Stimulated activated naive CD8-positive, alpha-beta T cell treated with anti-CD3 and anti-CD28 coated beads, Interleukin-15, Interleukin-2, amounts not matched to agents 100 U/mL and 50 U/mL, for 24 hours (primary cell): ENCODE data around the gene EPS8L1.
"Not testable (repeated sequence)": the region's sequence is repeated elsewhere in the genome, so short reads cannot be mapped to it uniquely, and the experiment has no call there.

Experiments used
- ATAC-seq: fragments of 150-1000 bp; cut with Tn5 transposase; one replicate; pipeline ENCODE4 v1.10.0; 2021
- DNase-seq: peaks from one replicate; pipeline ENCODE4 v3.0.0; 2021

Gene EPS8L1

DNA sequence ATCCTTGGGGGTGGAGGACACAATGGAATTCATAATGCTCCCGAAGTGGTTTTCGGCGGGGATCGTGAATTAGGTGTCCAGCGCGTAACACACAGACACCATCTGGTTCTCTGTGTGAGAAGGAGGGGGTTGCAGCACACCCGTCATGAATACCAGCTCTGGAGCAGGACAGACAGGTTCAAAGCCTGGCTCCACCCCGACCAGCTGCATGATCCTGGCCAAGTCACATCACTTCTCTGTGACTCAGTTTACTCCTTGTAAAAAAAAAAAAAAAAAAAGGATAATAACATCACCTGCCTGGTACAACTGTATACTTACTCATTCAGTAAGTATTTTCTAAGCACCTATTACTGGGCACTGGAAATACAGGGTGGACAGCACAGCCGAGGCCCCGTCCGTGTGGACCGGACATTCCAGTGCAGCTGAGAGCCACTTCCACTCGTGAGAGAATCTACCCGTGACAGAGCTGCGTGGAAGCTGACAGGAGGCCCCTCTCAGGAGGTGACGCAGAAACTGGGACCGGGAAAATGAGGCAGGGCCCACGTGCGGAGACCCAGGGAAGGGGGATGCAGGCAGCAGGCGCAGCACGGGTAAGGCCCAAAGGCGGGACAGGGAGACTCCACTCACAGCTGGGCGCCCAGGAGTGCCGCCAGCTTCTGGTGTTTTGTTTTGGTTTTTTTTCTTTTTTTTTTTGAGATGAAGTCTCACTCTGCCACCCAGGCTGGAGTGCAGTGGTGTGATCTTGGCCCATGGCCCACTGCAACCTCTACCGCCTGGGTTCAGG, 24.7 kb upstream of the EPS8L1 start:
- DNase-seq = no peak
- ATAC-seq = no peak

DNA sequence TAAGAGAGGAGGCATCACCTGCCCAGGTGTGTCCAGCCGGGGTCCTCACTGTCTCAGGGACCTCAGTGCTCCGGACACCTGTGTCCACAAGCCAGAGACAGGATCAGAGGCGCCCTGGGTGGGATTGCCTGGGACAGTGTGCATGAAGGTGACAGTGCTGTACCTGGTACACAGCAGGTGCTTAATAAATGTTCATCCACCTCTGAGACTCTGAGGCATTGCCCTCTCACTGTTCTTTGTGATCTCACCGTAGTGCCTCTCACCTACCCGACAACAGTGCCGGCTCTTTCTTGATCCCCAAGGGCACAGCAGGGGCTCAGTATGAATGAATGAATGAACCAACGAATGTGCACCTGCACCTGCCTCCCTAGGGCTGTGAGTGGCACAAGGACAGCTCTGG, 21.9 kb upstream of the EPS8L1 start:
- no peak for ATAC-seq
- DNase-seq = no peak

DNA sequence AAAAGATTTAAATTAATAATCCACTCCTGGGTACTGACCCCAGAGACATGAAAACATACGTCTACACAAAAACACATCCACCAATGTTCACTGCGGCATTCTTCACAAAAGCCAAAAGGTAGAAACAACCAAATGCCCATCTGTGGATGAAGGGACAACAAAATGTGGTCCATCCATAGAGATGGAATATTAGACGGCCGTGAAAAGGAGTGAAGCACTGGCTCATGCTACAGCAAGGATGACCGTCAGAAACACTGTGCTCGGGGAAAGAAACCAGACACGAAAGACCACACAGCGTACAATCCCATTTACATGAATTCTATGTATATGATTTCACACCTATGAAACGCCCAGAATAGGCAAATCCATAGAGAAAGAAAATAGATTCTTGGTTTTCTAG, 18.8 kb upstream of the EPS8L1 start:
- ATAC-seq (no peak), DNase-seq (no peak)

DNA sequence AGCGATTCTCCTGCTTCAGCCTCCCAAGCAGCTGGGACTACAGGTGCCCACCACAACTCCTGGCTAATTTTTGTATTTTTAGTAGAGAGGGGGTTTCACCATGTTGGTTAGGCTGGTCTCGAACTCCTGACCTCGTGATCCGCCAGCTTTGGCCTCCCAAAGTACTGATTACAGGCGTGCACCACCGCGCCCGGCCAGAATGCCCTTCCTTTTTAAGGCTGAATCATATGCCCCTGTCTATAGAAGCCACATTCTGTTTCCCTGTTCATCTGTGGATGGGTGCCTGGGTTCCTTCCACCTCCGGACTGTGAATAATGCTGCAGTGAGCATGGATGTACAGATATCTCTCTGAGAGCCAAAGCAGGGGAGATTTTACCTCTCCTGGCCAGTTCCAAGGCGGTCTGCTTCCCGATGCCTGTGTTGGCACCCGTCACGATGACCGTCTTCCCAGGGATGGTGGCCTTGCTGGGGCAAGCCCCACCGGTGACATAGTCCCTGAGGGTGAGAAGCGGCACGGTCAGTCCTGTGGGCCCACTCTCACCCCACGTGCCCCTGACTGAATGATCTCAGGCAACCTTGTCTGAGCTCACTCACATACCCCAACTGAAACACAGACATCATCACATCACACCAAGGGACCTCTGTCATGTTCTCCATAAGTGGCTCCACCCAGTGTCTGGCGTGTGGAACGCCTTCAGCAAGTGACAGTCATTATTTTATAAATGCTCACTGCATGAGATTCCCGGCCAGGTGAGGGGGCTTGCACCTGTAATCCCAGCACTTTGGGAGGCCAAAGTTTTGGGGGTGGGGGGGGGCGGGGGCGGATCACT, 16.7 kb upstream of the EPS8L1 start:
- no peak for DNase-seq
- ATAC-seq = no peak

DNA sequence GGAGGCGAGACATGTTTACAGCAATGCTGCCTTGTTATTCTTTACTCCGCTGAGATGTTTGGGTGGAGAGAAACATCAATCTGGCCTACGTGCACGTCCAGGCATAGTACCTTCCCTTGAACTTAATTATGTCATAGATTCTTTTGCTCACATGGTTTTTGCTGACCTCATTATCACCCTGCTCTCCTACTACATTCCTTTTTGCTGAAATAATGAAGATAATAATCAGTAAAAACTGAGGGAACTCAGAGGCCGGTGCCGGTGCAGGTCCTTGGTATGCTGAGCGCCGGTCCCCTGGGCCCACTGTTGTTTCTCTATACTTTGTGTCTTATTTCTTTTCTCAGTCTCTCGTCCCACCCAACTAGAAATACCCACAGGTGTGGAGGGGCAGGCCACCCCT, 15.4 kb upstream of the EPS8L1 start:
- not testable (repeated sequence) for DNase-seq, ATAC-seq

DNA sequence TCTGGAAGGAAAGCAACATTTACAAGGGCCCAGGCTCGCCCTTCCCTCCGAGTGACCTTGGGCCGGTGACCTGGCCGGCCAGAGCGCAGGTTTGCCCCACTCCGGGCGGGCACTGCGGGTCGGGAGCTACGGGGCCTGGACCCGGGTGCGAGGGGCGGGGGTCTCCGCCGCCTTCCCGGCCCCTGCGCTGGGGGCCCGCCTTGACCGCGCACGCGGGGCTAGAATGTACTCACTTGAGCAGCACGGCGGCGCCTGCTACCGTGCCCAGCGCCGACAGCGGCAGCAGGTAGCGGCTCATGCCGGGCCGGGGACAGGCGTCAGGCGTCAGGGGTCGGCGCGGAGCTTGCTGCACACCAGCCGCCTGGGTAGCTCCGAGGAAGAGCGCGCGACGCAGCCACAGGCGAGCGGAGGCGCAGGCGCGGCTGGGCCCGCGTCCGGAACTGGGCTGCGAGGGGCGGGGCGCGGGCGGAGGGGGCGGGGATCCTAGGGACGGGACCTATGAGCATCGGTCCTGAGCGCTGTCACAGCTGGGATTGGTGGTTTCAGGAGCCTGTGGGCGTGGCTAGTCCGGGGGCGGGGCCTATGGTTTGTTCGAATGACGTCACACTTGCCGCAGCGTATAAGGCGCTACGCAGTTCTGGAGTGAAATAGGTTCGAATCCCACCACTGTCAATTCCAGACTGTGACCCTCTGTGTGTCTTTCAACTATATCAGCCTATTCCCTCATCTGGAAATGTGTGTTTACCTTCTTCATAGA, 12.8 kb upstream of the EPS8L1 start, which contains the start of gene RDH13:
RDH13 (minus strand) TSS at position 414 of the 757 bp plus-strand sequence; CDS start at position 298, 116 bp downstream.
- DNase-seq = peak; percentile 99

DNA sequence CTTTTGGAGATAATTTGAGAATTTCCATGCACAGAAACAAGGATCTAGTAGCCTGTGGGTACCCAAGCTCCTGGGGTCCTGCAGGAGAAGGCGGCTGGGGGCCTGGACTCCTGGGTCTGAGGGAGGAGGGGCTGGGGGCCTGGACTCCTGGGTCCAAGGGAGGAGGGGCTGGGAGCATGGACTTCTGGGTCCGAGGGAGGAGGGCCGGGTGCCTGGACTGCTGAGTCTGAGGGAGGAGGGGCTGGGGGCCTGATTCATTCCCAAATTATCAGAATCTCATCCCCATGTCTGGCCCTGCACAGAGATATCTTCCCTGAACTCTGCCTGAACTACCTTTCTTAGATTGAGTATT, 12.2 kb upstream of the EPS8L1 start:
- ATAC-seq = no peak
- no peak for DNase-seq

More for the DNA sequence above, 12.8 kb upstream of the EPS8L1 start, which contains the start of gene RDH13:
- peak; percentile 100 for ATAC-seq

DNA sequence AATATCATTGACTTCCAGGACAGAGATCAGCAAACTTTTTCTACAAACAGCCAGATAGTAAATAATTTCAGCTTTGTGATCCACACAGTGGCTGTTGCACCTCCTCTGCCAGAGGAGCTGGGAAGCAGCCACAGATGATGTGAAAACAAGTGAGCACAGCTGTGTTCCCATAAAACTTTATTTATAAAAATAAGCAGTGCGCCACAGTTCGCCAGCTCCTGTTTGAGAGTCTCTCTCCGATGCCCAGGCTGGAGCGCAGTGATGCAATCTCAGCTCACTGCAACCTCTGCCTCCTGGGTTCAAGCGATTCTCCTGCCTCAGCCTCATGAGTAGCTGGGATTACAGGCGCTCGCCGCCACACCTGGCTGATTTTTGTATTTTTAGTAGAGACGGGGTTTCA, 10.2 kb upstream of the EPS8L1 start:
- DNase-seq, ATAC-seq: not testable (repeated sequence)

DNA sequence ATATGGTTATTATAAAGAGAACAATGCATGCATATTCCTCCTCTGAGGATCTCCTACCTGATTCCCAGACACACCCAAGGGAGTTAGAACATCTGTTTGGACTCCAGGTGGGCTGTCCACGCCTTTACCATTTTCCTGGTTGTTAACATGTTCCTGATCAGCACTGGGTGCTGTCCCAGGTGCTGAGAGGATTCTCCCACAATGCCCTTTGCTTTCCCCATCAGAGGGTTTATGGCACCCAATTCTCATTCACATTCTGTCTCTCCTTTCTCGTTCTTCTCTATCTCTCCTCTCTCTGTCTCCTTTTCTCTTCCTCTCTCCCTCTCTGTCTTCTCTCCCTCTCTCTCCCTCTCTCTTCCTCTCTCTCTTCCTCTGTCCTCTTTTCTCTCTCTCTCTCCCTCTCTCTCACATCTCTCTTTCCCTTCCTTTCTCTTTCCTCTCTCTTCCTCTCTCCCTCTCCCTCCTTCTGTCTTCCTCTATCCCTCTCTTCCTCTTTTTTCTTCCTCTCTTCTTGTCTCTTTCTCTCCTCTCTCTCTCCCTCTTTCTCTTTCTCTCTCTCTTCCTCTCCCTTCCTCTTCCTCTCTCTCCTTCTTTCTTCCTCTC, 9.5 kb upstream of the EPS8L1 start:
- DNase-seq (no peak), ATAC-seq (no peak)

DNA sequence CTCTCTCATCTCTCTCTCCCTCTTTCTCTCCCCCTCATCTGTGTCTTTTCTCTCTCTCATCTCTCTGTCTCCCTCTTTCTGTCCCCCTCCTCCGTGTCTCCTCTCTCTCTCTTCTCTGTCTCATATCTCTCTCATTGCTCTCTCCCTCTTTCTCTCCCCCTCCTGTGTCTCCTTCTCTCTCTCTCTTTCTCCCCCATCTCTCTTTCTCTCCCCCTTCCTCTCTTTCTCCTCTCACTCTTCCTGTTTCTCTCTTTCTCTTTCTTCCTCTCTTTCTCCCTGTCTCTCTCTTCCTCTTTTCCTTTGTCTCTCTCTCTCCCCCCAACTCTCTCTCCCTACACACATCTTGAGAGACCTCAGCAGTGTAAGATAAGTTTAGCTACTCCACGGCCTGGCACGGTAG, 7.8 kb upstream of the EPS8L1 start:
- ATAC-seq = no peak
- no peak for DNase-seq

DNA sequence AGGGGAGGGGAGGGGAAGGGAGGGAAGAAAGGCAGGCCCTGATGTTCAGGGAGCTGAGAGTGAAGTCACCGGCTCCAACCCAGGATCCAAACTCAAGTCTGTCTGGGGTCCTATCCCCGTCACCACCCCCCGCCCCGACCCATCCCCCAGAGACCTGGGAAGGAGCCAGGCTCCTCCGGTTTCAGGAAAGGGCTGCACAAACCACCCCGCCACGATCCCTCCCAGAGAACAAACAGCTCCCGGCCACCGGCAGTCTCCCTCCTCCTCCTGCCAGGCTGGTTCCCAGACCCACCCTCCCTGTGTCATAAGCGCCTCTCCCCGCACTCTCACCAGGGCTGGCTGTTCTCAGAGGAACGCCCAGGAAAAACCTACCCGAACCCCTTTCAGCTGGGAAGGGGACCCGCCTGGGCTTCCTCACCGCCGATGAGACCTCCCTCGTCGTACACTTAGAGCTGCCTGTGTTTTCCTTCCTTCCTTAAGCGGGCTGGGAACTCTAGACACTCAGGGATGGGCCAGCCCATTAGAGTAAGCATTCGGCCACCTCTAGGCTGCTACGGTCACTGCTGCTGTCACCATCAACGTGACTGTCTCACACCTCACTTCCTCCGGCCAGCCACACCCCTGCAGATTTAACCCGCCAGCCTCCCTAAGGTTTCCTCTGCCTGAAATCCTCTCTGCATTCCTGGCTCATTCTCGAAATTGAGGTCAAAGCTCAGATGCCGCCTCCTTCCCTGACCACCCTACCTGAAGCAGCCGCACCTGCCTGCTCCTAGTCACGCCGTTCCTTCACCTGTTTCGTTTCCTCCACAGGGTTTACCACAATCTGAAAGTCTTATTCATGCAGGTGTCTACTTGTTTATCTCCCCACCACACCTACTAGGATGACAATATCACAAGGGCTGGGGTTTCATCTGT, 6.5 kb upstream of the EPS8L1 start:
- DNase-seq (no peak), ATAC-seq (no peak)

DNA sequence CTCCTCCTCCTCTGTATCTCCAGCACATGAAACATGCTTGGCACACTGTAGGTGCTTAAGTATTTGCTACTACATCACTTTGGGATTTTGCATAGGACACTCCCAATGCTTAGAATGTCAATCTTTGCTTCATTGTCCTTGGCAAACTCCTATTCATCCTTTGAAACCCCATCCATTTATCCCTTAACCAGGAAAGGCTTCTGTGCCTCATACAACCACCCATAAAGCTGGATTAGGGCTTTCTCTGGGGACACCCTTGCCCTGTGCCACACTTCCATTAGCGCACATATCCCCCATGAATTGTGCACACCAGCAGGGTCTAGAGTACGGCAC, 5.8 kb upstream of the EPS8L1 start:
- ATAC-seq (no peak), DNase-seq (no peak)

DNA sequence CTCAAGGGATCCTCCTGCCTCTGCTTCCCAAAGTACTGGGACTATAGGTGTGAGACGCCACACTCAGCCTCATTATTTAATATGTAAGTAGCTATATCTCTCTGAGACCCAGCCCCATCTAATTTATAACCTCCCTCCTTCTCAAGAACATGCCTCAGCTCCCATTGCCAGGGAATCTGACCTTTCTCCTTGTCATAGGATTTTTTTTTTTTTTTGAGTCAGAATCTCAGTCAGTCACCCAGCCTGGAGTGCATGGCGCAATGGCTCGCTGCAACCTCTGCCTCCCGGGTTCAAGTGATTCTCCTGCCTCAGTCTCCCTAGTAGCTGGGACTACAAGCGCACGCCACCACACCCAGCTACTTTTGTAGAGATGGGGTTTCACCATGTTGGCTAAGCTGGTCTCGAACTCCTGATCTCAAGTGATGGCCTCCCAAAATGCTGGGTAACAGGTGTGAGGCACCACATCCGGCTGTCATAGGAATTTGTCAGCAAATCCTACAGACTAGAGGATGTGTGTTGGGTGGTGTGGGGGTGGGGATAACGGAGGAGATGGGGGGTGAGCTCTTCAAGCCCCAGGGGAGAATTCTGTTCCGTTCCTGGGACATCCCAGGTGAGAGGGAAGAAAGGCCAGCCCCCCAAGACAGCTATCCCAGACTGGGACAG, 5.1 kb upstream of the EPS8L1 start:
- DNase-seq = no peak
- no peak for ATAC-seq

DNA sequence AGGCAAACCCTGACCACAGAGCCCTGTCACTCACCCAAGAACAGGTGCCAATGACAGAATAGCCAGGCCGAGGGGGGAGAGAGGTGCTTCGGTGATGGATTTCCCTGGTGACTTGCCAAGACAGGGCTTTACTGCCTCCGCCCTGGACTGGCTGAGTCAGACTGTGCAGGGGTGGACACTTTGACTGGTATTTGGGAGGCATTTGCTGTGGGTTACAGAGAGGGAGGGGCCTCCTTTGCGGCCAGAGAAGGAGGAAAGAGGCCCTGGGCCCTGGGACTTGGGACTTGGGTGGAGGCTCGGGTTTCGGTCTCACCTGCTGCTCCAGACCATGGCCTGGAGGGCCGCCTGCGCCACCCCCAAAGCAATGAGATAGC, 4.6 kb upstream of the EPS8L1 start:
- ATAC-seq = no peak
- no peak for DNase-seq

DNA sequence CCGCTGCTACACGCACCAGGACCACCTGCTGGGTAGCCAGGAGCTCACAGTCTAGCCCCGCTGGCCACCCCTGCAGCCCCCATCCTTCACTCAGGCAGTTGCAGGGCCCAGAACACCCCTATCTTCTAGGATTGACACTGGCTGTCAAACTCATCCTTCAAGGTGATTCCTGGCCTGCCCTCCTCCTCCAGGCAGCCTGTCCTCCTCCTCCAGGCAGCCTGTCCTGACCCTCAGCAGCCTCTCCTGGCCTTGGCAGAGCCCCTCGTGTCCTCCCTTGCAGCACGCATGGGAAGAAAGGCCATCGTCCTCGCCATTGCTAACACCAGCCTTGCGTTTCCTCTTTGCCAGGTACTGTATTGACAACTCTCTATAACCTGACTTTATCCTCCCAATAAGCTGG, 3.8 kb upstream of the EPS8L1 start:
- no peak for ATAC-seq
- DNase-seq = no peak

DNA sequence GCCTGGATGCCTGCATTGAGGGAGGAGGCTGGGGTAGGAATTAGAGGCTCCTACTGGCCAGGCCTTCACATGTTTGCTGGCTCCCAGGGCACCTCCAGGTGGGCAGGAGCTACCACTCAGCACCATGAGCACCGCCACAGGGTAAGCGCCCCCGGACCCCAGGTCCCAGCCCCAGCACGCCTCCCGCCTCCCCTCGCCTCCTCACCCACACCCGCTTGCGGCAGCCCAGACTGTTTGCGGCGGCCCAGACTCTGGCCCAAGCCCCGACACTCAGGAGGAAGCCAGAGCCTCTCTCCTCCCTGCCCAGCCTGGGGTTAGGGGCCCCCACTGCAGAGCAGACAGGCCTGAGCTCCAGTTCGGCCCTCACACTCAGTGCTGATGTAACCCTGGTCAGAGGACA, 652 bp downstream of the EPS8L1 start:
- DNase-seq = no peak
- no peak for ATAC-seq

DNA sequence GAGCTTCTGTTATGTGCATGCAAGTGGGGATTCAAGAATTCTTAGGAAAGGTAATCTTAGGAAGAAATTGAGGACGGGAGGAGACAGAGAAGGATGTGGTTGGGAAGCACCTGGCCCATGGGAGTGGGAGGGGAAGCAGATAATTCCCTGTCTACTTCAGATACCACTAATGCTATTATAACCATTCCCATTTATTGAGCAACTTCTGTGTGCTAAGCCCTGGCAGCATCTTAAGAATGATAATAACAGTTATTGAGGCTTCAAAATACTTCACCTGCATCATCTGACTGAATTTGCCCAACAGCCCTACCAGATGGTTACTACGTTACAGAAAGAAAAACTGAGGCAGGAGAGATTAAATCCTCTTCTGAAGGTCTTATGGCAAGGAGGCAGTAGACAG, 1.4 kb downstream of the EPS8L1 start:
- ATAC-seq (no peak), DNase-seq (no peak)

DNA sequence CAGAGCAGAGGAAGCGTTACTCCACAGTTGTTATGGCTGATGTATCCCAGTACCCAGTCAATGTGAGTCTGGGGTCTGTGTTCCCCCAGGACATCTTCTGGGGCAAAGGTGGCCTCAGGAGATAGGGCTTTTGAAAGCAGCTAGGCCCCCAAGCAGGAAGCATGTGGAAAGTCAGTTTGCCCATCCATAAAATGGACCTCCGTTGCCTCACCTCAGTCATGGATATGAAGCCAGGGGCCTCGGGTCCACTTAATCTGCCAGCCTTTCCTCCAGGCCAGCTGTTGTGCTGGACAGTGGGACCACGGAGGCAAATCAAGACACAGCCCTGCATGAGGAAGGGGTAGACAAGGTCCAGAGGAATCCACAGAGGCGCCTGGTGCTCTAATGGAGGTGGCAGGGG, 3.3 kb downstream of the EPS8L1 start:
- DNase-seq (no peak), ATAC-seq (no peak)

DNA sequence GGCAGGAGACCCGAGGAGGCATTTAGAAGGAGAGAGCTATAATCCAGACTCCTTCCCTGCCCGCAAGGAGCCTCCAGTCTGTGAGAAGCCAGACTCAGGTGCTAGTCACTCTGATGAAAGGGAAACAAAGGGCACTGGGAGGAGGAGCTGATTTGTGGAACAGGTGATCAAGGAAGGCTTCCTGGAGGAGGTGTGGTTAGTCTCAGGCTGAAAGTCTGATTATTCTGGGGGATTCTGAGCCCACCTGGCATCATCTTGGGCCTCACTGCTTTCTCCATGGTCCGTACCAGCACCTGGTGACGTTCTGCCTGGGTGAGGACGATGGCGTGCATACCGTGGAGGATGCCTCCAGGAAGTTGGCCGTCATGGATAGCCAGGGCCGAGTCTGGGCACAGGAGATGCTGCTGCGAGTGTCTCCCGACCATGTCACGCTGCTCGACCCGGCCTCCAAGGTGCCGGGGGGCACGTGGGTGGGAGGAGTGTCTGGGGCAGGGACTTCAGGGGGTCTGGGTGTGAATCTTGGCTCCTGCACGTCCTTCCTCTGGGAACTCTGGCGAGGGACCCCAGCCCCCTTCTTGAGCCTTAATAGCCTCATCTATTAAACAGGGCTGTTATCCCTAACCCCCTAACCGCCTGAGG, 3.9 kb downstream of the EPS8L1 start:
- no peak for ATAC-seq
- DNase-seq = no peak
